ENCODE results near the gene SAMD1.

SAMD1 gene

DNA sequence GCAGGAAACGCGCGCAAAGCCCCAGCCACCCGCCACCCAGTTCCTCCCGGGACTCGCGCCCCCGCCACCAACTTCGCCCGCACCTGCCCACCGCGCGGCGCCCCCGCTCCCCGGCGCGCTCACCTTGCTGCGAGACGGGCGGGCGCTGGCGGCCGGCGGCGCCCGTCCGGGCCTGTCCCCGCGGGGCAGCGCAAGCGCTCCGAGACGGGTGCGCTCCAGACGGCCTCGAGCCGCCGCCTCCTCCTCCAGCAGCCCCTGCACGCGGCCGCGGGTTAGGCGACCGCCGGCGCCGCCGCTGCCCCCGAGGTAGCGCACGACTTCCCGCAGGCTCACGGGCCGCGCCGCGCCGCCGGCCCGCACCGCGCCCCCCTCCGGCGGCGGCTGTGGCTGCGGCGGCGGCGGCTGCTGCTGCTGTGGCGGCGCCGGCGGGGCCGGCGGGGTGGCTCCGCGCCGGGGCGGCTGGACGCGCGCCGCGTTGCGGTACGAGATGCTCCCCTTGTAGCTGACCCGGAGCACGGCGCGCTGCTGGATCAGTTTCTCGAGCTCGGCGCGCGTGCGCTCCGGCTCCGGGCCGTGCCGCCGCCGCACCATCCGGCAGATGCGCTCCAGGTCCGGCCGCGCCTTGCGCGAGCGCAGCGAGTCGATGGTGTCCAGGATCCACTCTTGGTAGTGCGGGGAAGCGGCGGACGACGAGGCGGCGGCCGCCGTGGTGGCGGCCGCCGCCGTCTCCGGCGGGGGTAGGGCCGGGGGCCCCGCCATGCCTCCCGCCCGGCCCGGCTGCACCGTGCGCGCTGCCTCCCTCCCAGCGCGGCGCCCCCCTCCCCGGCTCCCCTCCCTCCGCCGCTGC is 666 bp downstream of the SAMD1 start:
- DNase-seq (ENCODE audit: low spot score): peak; percentile 56

GRCh38 chr19:14089412-14089661 is 1.2 kb downstream of the SAMD1 start:
- peak; percentile 25 for DNase-seq (ENCODE audit: low spot score)

GRCh38 chr19:14088634-14089411 is 1.7 kb downstream of the SAMD1 start:
- DNase-seq (ENCODE audit: low spot score): no peak

DNA sequence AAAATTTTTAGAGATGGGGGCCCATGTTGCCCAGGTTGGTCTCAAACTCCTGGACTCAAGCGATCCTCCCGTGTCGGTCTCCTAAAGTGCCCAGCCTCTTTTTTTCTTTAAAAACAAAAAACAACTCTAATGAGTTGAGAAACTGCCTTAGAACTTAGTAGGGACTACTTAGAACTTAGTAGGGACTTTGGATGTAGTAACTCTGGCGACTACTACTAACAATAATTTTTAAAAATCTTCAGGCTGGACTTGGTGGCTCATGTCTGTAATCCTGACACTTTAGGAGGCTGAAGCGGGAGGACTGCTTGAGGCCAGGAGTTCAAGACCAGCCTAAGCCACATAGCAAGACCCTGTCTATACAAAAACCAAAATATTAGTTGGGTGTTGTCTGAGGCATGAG is 4.5 kb downstream of the SAMD1 start:
- DNase-seq (ENCODE audit: low spot score): no peak

DNA sequence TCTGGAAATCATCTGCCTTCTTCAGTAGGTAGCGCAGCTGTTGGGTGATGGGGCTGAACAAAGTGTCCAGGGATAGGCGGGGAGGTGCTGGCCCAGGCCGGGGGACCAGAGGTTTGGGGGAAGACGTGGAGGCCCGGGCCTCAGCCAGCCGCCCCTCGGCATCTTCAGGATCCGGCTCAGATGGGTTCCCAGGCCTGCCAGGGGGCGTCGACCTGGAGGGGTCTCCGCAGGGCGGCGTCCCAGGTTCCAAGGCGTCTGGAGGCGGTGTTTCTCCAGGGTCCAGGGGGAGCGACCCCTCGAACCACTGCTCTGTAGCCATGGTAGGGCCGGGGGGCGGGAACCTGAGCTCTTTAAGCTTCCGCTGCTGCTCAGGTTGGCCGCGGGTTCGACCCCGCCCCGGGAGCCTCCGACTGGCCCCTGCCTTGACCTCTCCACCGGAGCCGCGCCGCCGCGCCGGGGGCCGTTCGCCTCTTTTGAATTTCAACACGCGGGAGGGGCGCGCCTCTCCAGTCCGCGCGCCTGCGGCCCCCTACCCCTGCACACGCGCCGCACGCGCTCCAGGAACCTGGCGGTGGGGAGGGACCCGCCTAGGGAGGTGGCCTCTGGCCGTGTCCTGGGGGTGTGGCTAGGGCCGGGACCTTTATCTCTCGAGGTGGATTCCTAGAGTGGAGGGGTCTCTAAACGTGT is 5.1 kb downstream of the SAMD1 start, which contains the start of gene C19orf67:
Gene C19orf67, minus strand, starts transcription at position 475 of the 687 bp plus-strand sequence. Its CDS starts 156 bp downstream, at position 319.
- no peak for DNase-seq (ENCODE audit: low spot score)

GRCh38 chr19:14082675-14082960 is 7.9 kb downstream of the SAMD1 start:
- DNase-seq (ENCODE audit: low spot score): no peak

- no peak for DNase-seq (ENCODE audit: low spot score)
These were observed 8.5 kb downstream of the SAMD1 start for GRCh38 chr19:14081797-14082674.

GRCh38 chr19:14080887-14081796 is 9.4 kb downstream of the SAMD1 start:
- DNase-seq (ENCODE audit: low spot score): peak; percentile 98

- DNase-seq (ENCODE audit: low spot score): no peak
These were observed 12.1 kb downstream of the SAMD1 start for GRCh38 chr19:14078411-14078810.

DNA sequence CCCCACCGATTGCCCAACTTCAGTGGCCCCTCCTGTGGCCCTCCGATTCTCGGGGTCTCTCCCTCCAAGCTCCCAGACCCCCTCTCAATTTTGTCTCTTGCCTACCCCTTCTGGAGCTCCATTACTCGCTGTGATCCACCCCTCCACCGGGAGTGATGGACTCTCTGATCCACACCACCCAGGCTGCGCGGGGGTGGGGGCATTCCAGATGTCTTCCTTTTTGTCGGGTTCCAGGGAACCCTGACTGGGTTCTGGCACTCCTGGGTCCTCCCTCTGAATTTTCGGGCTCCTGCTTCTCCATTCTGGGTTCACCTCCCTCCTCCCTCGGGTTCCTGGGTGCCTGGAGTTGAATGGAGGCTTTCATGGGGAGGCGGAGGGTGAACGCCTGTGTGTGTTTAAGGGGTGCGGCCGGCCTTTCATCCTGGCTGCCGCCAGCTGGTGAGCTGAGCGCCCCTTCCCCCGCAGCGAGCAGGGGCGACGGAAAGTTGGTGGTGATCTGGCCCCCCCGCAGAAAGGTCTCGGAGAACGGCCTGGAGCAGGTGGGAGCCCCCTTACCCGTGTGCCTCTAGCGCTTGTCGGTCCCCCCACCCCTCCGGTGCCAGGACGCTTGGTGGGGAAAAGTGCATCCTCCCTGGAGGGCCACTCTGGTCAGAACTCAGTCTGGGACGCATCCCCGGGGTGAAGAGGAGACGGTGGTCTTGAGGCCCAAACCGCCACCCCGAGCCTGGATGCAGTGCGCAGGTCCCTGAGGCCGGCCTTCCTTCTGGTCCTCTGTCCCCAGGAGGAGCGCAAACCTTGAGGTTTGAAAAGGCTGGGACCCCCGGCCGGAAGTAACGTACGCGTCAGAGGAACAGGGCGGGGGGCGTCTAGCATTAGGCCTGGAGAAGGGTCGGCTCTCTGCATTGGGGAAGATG is 16.4 kb downstream of the SAMD1 start:
- DNase-seq (ENCODE audit: low spot score): peak; percentile 20

DNA sequence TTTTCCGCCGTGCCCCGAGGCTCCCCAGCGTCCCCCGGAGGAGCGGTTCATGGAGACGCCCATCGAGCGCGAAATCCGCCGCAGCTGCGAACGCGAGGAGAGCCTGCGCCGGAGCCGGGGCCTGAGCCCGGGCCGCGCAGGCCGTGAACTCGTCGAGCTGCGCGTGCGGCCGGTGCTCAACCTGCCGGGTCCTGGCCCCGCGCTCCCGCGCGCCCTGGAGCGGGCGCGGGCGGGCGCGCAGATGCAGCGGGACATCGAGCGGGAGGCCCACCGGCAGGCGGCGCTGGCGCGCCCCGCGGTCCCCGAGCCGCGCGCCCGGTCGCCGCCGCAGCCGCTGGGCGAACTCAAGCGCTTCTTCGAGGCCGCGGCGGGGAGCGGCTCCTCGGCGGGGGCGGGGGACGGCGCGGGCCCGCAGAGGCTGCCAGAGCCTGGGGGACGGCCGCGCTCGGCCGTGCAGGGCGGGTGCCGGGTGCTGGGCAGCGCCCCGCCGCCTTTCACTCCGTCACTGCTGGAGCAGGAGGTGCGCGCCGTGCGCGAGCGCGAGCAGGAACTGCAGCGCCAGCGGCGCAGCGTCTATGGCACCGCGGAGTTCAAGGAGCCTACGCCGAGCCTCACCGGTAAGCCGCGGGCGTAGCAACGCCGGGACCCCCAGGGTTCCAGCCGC is 17.2 kb downstream of the SAMD1 start:
- peak; percentile 86 for DNase-seq (ENCODE audit: low spot score)

DNA sequence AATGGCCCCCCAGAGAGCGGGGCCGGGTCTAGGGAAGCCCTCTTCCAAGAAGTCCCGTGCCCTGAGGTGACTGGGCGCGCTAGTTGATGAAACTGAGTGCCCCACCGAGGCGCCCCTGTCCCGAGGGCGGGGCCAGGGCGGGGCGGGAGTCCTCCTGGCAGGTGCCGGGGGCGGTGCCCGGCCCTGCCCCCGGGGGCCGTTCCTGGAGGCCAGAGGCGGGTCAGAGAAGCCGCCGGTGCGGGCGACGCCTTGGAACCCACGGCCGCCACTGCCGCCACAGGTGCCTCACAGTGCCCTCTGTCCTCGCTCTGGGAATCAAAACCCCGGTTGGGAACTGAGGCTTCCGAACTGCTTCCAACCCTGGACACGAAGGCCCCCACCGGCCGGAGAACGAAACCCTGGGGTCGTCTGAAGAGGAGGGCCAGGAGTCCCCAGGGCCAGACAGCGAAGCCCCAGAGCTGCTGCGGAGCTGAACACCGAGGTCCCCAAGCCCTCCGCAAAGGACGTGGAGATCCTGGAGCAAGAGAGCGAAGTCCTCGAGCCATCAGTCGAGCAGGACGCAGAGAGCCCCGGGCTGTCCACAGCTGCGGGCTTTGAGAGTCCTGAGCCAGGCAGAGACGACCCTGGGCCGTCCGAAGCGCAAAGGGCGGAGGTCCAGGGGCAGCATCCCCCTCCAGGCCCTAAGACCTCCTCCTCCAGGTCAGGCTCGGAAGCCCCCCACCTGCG is 17.9 kb downstream of the SAMD1 start, which contains the start of gene MISP3:
Gene MISP3, plus strand, starts transcription at position 252 of the 726 bp plus-strand sequence. CDS start 524 bp downstream, outside the sequence.
- DNase-seq (ENCODE audit: low spot score): peak; percentile 47

GRCh38 chr19:14070268-14071050 is 20.1 kb downstream of the SAMD1 start:
- no peak for DNase-seq (ENCODE audit: low spot score)

- no peak for DNase-seq (ENCODE audit: low spot score)
These were observed 24.4 kb downstream of the SAMD1 start for GRCh38 chr19:14066134-14066533.

- no peak for DNase-seq (ENCODE audit: low spot score)
These were observed 27.4 kb downstream of the SAMD1 start for GRCh38 chr19:14063105-14063504.

DNA sequence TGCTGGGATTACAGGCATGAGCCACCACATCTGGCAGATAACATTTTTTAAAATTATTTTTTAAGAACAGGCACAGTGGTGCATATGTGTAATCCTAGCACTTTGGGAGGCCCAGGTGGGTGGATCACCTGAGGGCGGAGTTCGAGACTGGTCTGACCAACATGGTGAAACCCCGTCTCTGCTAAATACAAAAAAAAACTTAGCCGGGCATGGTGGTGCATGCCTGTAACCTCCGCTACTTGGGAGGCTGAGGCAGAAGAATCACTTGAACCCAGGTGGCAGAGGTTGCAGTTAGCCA is 28.0 kb downstream of the SAMD1 start:
- DNase-seq (ENCODE audit: low spot score): no peak

- DNase-seq (ENCODE audit: low spot score): no peak
These were observed 28.6 kb downstream of the SAMD1 start, which contains the start of gene PALM3 for GRCh38 chr19:14061751-14062557. Gene PALM3, minus strand, starts transcription at chr19:14062076. Its CDS starts 96 bp downstream, at chr19:14061980.
